Measurements from ENCODE around the gene RASA4B.
A peak's percentile ranks its signal among the peaks of the same experiment; 100 is the strongest.
"Not testable (repeated sequence)": the region's sequence is repeated elsewhere in the genome, so short reads cannot be mapped to it uniquely, and the experiment has no call there.

RASA4B gene

GRCh38 chr7:102479982-102480637 lies 37.5 kb downstream of the RASA4B start:
- not testable (repeated sequence) for DNase-seq (ENCODE audit: low read depth); H3K4me3 ChIP-seq (ENCODE audit: control insufficient read depth, low read depth, low read length)
- peak; percentile 31 for TF ChIP-seq CTCF (conservative IDR thresholded peaks at IDR 0.05; ENCODE audit: control insufficient read depth, insufficient read depth, low read depth, low read length)

- DNase-seq (ENCODE audit: low read depth); H3K4me3 ChIP-seq (ENCODE audit: control insufficient read depth, low read depth, low read length): not testable (repeated sequence)
These were observed 38.4 kb downstream of the RASA4B start for GRCh38 chr7:102479209-102479584.

DNA sequence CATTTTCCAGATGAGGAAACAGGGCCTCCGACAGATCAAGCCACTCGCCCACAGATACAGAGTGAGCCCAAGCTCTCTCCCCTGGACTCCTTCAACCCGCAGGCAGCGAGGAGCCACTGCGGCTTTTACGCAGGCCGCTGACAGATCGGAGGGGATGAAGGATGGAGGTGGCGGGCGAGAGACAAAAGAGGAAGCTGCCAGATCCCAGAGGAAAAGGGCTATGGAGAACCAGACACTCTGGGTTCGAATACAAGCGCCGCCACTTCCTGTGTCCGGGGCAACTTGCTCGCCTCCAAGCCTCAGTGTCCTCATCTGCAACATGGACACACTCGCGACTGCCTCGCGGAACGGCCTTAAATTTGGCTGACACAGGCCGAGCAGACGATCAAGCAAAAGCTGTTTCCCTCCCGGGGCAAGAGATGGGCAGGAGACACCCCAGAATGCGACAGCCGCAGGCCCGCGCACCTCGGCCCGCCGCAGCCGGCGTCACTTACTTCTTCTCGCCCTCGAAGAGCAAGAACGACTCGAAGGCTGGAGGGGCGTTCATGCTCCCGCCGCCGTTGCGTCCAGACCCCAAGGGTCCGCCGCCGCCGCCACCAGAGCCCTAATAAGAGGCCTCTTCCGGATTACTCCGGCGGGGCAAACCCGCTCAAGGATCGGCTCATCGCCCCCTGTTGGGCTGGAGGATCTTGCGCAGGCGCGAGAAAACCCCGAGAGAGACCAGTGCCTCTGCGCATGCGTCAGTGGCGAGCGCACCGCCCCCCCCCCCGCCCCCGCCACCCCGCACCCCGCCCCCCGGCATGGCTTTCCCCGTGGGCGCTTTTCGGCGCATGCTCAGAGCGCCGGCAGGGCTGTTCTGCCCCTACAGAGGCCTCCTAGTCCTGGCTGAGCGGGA lies 39.0 kb downstream of the RASA4B start, which contains the start of gene POLR2J:
Gene POLR2J (minus strand): TSS at position 609 of the 895 bp plus-strand sequence. CDS start 62 bp downstream, at position 547.
- peak within 1 kb of the TSS; percentile 37 for H3K4me3 ChIP-seq (ENCODE audit: control insufficient read depth, low read depth, low read length)
- peak; percentile 79 for DNase-seq (ENCODE audit: low read depth)

DNA sequence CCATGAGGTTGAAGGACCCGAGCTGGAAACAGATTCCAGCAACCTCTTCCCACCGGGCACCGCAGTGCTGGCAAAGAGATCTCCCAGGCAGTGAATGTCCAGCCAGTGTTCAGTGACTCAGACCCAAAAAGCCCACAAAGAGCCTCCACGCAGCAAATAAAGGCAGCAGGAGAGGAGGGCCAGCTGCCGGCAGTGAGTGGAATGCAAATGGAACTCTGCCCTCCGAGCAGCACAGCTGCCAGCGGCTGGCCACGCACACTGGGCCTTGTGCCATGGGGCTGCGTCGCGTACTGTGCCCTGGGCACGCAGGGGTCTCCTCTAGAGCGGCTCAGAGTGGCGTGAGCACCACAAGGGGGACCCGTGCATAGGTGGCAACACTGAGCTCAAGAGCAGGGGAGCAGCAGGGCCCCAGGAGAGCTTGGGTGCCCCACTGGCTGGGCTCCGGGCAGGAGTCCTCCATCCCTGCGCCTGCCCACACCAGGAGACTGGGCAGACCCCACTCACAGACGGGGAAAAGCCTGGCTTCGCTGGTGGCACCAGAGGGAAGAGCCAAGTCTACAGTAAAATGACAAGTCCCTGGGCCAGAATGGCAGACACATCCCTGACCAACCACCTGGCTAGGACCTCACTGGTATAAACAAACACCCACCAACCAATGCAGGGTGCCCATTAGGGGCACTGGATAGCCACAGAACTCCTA lies 42.7 kb downstream of the RASA4B start:
- H3K4me3 ChIP-seq (ENCODE audit: control insufficient read depth, low read depth, low read length) = not testable (repeated sequence)
- DNase-seq (ENCODE audit: low read depth) = peak; percentile 7

DNA sequence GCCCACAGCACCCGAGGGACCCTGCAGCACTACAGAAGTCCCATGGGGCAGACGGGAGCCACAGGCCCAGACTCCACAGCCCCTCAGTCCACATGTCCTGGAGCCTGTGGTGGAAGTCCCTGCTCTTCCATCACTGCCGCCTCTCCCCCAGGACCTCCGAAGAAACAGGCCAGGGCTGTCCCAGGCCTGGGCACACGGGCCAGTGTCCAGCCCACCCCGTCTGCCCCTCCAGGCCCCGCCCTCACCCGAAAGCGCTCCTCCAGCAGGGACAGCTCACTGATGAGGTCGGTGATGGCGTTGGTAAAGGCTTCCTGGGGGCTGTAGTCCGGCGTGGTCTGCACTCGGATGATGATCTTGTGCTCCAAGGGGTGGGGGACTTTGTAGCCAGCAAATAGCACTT lies 43.5 kb downstream of the RASA4B start:
- not testable (repeated sequence) for H3K4me3 ChIP-seq (ENCODE audit: control insufficient read depth, low read depth, low read length); DNase-seq (ENCODE audit: low read depth)

DNA sequence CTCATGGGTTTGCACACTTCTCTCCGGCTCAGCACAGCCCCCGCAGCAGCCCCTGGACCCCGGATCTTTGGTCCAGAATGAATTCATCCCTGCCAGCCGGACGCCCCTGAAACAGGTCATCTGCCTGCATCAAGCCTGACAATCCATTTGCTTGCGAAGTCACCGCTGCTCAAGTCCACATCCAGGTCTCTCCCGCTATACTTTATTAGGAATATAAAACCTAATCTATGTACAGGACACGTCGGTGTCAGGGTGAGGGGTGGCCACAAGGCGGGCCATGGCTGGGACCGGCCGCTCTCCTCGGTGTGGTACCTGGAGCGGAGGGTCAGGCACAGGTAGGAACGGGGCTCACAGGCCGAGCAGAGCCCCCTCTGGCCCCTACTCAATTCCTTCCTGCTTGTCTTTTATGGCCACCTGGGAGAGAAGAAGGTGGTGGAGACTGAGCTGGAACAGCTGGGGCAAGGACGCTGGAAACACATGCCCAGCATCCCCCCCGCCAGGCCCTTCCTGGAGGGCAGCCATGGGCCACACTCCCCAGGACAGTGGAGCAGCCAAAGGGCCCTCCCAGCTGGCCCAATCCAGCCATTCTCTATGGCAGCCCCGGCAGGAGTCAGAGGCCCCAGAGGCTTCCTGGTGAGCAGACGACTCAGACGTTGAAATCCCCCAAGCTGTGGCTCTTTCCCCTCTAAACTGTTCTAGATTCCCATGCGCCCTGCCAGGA lies 44.1 kb downstream of the RASA4B start:
- H3K4me3 ChIP-seq (ENCODE audit: control insufficient read depth, low read depth, low read length) = no peak overlapping the region
- no peak for TF ChIP-seq CTCF (conservative IDR thresholded peaks at IDR 0.05; ENCODE audit: control insufficient read depth, insufficient read depth, low read depth, low read length)
- no peak for DNase-seq (ENCODE audit: low read depth)

DNA sequence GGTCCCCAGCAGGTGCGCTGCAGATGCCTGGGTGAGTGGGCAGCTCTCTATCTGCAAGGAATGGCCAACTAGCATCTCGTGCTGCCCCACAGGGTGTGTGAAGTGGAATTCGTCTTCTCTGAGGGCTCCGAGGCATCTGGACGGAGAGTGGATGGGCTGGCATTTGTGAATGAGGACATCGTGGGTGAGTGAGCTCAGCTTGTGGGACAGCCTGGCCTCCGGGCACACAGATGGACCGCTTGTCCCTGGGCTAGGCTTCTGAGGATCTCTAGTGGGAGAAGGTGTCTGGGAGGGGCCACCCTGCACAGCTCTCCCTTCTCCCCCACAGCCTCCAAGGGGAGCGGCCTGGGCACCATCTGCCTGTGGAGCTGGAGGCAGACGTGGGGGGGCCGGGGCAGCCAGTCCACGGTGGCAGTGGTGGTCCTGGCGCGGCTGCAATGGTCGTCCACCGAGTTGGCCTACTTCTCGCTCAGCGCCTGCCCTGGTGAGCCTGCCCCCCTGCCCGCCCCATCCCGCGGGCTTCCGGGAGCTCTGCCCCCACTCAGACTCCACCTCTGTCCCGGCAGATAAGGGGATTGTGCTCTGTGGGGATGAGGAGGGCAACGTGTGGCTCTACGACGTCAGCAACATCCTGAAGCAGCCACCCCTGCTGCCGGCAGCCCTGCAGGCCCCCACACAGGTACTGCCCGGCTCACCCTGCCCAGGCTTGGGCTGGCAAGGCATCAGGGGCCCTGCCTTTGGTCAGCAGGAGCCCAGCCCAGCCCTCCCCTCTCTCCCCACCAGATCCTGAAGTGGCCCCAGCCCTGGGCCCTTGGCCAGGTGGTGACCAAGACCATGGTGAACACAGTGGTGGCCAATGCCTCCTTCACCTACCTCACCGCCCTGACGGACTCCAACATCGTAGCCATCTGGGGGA lies 45.2 kb downstream of the RASA4B start:
- no peak for TF ChIP-seq CTCF (conservative IDR thresholded peaks at IDR 0.05; ENCODE audit: control insufficient read depth, insufficient read depth, low read depth, low read length)
- no peak overlapping the region for H3K4me3 ChIP-seq (ENCODE audit: control insufficient read depth, low read depth, low read length)
- no peak for DNase-seq (ENCODE audit: low read depth)

GRCh38 chr7:102471791-102472125 lies 45.8 kb downstream of the RASA4B start:
- no peak for DNase-seq (ENCODE audit: low read depth)
- TF ChIP-seq CTCF (conservative IDR thresholded peaks at IDR 0.05; ENCODE audit: control insufficient read depth, insufficient read depth, low read depth, low read length) = no peak
- H3K4me3 ChIP-seq (ENCODE audit: control insufficient read depth, low read depth, low read length) = no peak overlapping the region

Data from fibroblast of mammary gland (primary cell).